GM18498 (cell line): ENCODE measurements around the gene CDC14A.

Experiments used
- ATAC-seq: cut with Tn5 transposase; IDR thresholded peaks from one replicate; pipeline ENCODE4 v1.9.1; 2021; ENCODE audit warnings: mild to moderate bottlenecking, moderate library complexity; ENCODE audit not compliant: unreplicated experiment

Gene CDC14A

DNA sequence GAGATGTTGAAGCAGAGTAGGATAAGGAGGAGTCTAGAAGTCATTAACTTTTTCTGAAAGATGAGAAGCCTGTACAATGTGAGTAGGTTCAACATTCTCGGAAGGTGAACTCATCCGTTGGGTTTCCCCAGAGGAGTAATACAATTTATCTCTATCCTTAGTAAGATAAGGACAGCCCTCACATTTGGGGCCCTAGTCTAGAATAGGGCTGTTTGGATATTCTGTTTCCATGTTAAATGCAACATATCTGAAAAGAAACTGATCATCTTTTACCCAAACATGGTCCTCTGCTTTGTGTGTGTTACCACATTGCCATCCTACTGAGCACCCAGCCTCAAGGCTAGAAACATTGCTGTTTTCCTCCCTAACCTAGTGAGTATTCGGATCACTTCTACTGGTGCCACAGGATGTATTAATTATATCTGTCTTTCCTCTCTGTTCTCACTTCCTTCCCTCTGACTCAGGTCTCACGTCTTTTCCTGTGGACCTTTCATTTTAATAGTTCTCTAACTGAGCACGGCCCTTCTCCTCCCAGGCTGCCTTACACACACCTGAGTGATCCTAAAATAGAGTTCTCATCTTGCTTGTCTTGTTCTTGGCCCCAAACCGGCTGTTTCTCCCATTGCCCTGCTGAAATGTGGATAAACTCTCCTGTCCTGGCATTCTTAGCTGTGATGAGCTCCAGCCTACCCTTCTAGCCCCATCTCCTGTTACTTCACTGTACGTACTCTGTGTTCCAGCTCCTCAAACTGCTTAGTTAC lies 91.7 kb downstream of the CDC14A start:
- ATAC-seq, result peak; percentile 80

DNA sequence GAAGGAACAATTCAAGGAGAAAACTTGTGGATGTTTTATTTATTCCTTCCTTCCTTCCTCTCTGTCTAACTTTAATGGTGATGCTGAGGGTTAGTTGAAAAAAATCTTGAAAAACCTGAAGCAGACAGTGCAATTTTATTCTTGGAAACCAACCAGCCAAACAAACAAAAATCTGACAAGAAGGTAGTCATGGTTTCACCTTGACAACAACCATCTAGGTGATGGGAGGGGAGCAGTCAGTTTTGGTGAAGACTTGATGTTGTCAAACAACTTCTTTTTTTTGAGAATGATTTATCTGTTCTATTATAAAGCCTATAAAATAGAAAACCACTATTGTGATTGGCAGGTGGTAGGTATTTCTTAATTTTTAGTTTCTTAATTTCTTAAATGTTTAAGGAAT lies 93.3 kb downstream of the CDC14A start:
- no peak for ATAC-seq

DNA sequence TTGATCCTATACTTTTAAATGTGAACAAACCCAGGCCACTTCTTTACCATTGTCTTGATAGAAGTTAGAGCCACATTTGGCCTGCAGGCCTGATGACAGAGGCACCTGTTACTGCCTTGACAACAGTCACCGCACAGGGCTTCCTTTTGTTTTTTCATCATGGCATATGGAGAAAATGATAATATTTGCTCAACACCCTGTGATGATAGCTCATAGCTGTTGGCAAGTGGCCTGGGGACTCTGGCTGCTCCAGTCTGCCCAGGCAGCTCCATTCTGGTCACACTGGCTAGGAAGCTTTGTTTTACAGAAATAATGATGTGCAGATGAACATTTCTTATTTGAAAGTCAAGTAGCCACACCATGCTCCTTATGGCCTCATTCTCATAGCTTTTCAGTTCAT lies 96.1 kb downstream of the CDC14A start:
- ATAC-seq, result no peak

DNA sequence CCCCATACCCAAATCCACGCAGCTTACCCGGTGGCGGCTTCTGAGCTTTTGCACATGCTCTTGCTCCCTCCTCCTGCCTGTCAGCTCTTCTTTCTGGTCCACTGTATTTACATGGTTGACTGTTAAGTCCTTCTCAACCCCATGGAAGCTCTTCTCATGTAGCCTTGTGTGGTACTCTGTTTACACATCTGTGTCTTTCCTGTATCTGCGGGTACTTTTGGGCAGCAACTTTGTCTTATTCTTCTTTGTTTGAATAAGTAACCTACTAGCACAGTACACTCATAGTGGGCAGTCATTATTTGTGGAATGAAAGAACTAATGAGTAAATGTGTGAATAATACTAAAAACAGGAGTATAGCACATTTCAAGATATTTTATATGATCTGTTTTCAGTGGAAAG lies 97.2 kb downstream of the CDC14A start:
- ATAC-seq, result peak; percentile 53

DNA sequence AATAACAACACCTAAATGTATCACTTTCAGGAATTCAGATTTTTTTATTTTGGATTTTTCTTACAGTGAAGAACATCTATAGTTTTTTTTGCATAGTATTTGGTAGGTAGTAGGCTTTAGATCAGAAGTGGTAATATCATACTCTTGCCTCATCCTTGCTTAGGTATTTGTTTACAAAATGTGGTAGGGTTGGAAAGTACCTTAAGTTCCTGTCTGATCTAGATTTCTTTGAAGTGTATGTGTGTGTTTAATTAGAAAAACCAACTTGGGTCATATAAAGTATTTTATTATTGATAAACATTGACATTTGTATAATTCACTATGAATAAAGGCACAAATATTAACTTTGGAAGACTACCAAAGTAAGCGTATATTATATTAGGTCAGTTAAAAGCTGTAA lies 100.3 kb downstream of the CDC14A start:
- peak; percentile 74 for ATAC-seq

DNA sequence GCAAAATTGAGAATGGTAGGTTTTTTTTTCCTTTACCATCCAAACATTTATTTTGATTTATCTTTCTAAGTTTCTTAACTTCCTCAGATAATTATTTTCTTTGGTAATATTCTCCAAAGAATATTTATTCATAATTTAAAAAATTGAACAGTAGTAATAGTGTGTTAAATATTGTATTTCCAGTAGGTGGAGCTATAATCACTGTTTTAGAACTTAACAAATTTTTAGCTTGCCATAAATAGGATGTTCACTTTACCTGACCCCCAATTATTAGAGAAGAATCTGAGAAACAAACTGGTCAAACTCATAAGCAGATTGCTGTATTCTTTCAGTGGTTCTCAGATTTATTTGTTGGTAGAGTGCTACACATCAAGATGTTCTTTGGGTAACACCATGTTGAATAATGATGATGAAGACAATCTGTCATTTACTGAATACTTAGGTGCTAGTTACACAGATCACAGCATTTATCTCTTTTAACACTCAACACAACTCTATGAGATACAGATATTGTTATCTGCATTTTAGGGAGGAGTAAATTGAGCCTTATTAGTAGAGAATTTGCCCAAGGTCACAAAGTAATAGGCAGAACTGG lies 103.3 kb downstream of the CDC14A start:
- no peak for ATAC-seq

- ATAC-seq, result no peak
These were observed 104.6 kb downstream of the CDC14A start for GRCh38 chr1:100456880-100457279.

- ATAC-seq, result no peak
These were observed 105.4 kb downstream of the CDC14A start for GRCh38 chr1:100457683-100458082.

DNA sequence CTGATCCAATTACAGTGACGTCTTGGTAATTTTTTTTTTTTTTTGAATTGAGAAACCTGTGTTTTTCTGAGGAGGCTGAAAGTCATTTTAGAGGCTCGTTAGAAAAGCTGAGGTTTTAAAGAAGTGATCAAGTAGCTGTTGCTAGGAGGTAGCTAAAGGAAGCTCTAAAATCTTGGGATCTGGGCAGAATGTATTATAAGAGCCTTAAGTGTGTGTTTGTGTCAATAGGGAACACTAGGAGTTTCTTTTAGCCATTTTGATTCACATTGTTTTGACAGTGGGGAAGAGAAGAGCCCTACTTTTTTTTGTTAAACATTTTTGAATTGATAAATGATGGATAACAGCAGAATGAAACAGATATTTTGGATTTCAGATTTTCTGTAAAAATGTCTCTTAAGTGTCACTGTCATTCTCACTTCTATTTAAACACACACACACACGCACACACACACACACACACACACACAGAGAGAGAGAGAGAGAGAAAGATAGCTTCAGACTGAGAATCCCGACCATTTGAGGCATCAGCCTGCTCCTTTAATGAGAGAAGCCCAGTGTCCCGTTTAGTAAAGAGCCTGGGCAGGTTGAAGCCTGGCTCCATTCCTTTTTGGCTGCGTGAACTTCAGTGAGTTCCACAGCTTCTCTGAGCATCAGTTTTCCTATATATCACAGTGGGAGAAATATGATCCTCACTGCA lies 106.5 kb downstream of the CDC14A start:
- no peak for ATAC-seq

DNA sequence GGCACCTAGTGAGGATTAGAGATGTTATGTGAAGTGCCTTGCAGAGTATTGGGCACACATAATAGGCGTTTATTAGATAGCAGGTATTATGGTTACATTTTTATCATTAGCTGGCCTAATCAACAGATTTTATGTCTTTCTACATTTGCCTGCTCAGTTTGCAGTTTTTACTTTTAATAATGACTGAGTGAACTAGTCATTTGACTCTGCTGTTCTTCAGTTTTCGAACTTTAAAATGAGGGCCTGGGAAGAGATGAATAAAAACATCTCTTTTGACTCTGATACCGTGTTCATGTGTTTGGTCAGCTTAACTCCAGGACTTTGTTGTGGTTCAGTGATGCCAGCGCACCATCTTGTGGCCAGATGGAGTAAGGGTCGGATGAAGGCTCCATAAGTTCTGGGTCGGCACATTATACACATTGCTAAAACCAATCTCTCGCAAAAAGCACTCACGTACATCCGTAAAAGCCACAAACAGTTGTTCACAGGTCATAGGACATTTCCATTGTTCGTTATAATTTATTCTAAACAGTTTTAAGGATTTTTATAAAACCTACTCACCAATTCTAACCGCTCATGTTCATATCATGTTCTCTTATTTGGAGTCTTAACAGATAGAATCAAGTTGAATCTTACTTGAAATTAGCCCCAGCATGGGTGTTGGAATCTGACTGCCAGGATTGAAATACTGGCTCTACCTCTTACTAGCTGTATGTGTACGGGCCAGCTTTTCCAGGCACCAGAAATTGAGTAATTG lies 107.2 kb downstream of the CDC14A start:
- peak; percentile 89 for ATAC-seq

DNA sequence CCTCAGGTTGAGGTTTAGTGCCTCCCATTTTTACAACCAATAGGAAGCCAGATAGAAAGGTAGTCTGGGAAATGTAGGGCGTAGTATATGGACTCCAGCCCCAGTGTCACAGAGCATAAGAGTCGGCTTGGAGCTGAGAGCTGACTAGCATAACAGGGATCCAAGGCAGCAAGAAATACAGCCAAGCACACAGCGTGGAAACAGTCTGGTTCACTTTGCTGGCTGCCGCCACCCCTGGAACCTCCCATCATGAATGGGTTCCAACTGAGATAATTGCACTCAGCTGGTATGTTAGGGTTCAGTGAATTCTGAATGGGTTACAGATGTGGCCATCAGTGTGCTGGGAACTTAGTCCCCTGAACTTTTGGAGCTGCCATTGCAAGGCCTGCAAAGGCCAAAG lies 108.9 kb downstream of the CDC14A start:
- no peak for ATAC-seq

GRCh38 chr1:100462326-100463025 lies 110.2 kb downstream of the CDC14A start:
- ATAC-seq, result no peak

DNA sequence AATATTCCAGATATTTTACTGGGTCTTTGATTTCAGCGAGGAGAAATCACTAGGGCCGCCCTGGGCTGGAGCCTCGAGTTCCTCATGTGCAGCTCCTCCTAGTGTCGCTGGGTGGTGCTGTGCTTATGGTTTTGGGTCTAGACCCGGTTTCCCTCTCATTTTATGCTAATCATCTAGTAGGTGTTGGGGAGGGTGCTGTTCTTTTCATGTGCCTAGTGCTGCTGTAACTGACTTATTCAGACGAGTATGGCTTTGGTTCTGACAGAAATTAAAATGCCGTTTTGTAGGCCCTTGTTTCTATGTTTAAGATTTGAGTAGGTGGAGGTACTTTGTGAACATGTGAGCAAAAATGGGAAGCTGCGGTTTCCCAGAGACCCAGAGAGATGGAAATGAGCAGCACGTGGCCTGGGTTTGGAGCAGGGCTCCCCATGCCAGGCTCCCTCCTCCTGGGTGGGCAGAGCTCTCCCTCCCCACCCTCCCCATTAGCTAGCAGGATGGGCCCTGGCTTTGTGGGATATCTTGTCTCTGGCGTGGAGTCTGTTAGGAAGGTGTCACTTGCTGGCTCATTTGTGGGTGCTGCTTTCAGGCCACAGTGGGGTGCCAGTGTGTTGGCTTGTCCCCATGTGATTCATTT lies 111.6 kb downstream of the CDC14A start:
- ATAC-seq, result peak; percentile 90

- no peak for ATAC-seq
These were observed 117.3 kb downstream of the CDC14A start for GRCh38 chr1:100469578-100469977.

- ATAC-seq, result no peak
These were observed 122.5 kb downstream of the CDC14A start for GRCh38 chr1:100474834-100475233.

GRCh38 chr1:100476735-100477290 lies 124.5 kb downstream of the CDC14A start:
- no peak for ATAC-seq

GRCh38 chr1:100478816-100479215 lies 126.5 kb downstream of the CDC14A start:
- ATAC-seq, result no peak

DNA sequence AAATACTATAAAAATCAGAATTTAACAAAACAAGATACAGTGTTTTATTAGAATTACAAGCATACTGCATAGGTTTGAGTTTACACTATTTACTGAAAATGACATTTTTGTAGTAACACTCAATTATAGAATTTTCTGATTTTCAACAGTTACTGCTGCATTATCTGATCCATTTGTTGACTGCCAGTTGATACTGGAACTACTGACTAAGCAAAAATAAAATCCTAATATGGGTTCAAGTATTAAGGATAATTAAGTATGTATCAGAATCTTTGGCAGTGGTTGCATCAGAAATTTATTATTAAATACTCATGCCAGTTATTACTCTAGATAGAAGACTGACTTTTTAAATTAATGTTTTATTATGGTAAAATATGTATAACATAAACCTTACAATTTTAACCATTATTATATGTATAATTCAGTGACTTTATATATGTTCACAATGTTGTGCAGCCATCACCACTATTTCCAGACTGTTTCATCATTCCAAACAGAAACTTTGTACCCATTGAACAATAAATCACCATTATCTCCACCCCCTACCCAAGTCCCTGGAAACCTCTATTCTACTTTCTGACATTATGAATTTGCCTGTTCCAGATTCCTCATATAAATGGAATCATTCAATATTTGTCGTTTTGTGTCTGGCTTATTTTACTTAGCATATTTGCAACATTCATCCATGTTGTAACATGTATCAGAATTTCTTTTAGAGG lies 127.5 kb downstream of the CDC14A start:
- no peak for ATAC-seq

DNA sequence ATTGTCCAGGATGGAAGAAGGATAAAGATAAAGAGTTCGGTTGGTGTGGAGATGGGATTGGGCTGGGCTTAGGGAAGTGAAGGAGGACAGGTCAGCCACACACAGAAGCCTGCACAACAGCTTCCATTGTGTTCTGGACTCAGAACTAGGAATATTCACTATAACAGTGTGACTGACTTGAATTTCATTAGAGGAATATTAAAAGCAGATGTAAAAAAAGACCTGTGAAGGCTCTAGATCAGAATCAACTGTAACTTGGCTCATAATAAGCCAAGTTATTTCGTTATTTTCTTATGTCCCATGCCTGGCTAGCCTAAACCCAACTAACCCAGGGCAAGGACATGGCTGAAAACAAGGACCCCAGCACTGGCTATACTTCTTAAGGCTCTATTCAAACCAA lies 129.0 kb downstream of the CDC14A start:
- ATAC-seq, result no peak
